Stimulated activated CD8-positive, alpha-beta memory T cell treated with anti-CD3 and anti-CD28 coated beads, Interleukin-15, amount 100 ng/mL, for 1 hour (primary cell): ENCODE results near the gene BLCAP.
A peak's percentile ranks its signal among the peaks of the same experiment; 100 is the strongest.
"Not testable (repeated sequence)": the region's sequence is repeated elsewhere in the genome, so short reads cannot be mapped to it uniquely, and the experiment has no call there.

Experiments
- DNase-seq: peaks from one replicate; pipeline ENCODE4 v3.0.0-alpha.2; 2020; ENCODE audit warnings: low read depth

The BLCAP gene

GRCh38 chr20:37527638-37528445, at the start of gene BLCAP:
TSS of gene BLCAP (minus strand) at chr20:37527876. CDS start at chr20:37519174, 8,702 bp downstream.
- peak; percentile 90 for DNase-seq

- DNase-seq, result not testable (repeated sequence)
Measured at GRCh38 chr20:37577436-37577835, 49.8 kb upstream of the BLCAP start.

GRCh38 chr20:37576911-37577310, 49.2 kb upstream of the BLCAP start:
- DNase-seq, result no peak

GRCh38 chr20:37575884-37576283, 48.2 kb upstream of the BLCAP start:
- no peak for DNase-seq

- DNase-seq, result no peak
Measured at GRCh38 chr20:37574199-37574890, 46.7 kb upstream of the BLCAP start.

GRCh38 chr20:37573626-37574198, 46.0 kb upstream of the BLCAP start:
- DNase-seq, result no peak

GRCh38 chr20:37571033-37571432, 43.4 kb upstream of the BLCAP start:
- DNase-seq, result no peak

GRCh38 chr20:37570419-37570818, 42.7 kb upstream of the BLCAP start:
- no peak for DNase-seq

- no peak for DNase-seq
Measured at GRCh38 chr20:37567671-37568588, 40.3 kb upstream of the BLCAP start.

- DNase-seq, result no peak
Measured at GRCh38 chr20:37567331-37567665, 39.6 kb upstream of the BLCAP start.

GRCh38 chr20:37566590-37567330, 39.1 kb upstream of the BLCAP start:
- no peak for DNase-seq

- DNase-seq, result no peak
Measured at GRCh38 chr20:37565134-37565811, 37.6 kb upstream of the BLCAP start.

- no peak for DNase-seq
Measured at GRCh38 chr20:37564388-37565133, 36.9 kb upstream of the BLCAP start.

- DNase-seq, result no peak
Measured at GRCh38 chr20:37564016-37564387, 36.3 kb upstream of the BLCAP start.

GRCh38 chr20:37562695-37563480, 35.2 kb upstream of the BLCAP start:
- no peak for DNase-seq

- no peak for DNase-seq
Measured at GRCh38 chr20:37560629-37561028, 33.0 kb upstream of the BLCAP start.

- DNase-seq, result no peak
Measured at GRCh38 chr20:37559312-37560027, 31.8 kb upstream of the BLCAP start.

GRCh38 chr20:37558779-37559178, 31.1 kb upstream of the BLCAP start:
- DNase-seq, result no peak

- no peak for DNase-seq
Measured at GRCh38 chr20:37558306-37558705, 30.6 kb upstream of the BLCAP start.
